Prostate gland (tissue), 2 donors: Measurements from ENCODE around the gene FOSL1.

Experiments used
- CTCF ChIP-seq, 4 experiments: fragments of 200-600 bp in 2 of 4; fragments of 450-650 bp in 2 of 4; sonication (generic) in 2 of 4; IDR thresholded peaks; 1 replicate in 3 of 4; 2 replicates in 1 of 4; pipeline ENCODE4 v1.5.1; 2016 to 2019; ENCODE audit warnings: antibody characterized with exemption in 4 of 4, mild to moderate bottlenecking in 2 of 4, moderate library complexity in 2 of 4
- POLR2A ChIP-seq: fragments of 450-650 bp; IDR thresholded peaks from one replicate; pipeline ENCODE4 v1.6.1; 2016; ENCODE audit warnings: antibody characterized with exemption, mild to moderate bottlenecking

- no peak for TF ChIP-seq CTCF (IDR thresholded peaks at IDR 0.05)
- no peak for TF ChIP-seq POLR2A
Measured at GRCh38 chr11:65844231-65844872, 55.8 kb downstream of the FOSL1 start.
